Mesendoderm (in vitro differentiated cells): ENCODE data around the gene TAF10.

ENCODE experiments used
- DNase-seq: peaks from one replicate; pipeline ENCODE4 v3.0.0; 2013
- H2AK5ac ChIP-seq: 2 replicates; pipeline ENCODE4 v1.6.1; 2013; ENCODE audit warnings: low read length, inconsistent platforms
- H2BK120ac ChIP-seq: 2 replicates; pipeline ENCODE4 v1.6.1; 2013; ENCODE audit warnings: low read depth, mild to moderate bottlenecking, low read length, moderate library complexity, mixed read lengths
- H2BK15ac ChIP-seq: replicated peaks from 2 replicates; pipeline ENCODE4 v1.6.1; 2013; ENCODE audit warnings: low read depth, mild to moderate bottlenecking, moderate library complexity
- H2BK5ac ChIP-seq: 2 replicates; pipeline ENCODE4 v1.6.1; 2013; ENCODE audit warnings: low read length, inconsistent platforms
- H3K18ac ChIP-seq: 2 replicates; pipeline ENCODE4 v1.6.1; 2013; ENCODE audit warnings: mild to moderate bottlenecking, low read length, mixed read lengths
- H3K23ac ChIP-seq: one replicate; pipeline ENCODE4 v1.6.1; 2013; ENCODE audit warnings: low read length
- H3K27ac ChIP-seq: 2 replicates; pipeline ENCODE4 v1.5.1; 2013; ENCODE audit warnings: low read depth, mild to moderate bottlenecking, inconsistent platforms, low read length, moderate library complexity
- H3K27me3 ChIP-seq: 2 replicates; pipeline ENCODE4 v1.6.1; 2013; ENCODE audit warnings: low read length, control low read depth, mild to moderate bottlenecking, inconsistent platforms; ENCODE audit not compliant: insufficient read depth, poor library complexity
- H3K36me3 ChIP-seq: 2 replicates; pipeline ENCODE4 v1.6.1; 2013; ENCODE audit warnings: low read length, inconsistent platforms; ENCODE audit not compliant: control insufficient read depth, insufficient read depth
- H3K4ac ChIP-seq: one replicate; pipeline ENCODE4 v1.6.1; 2013; ENCODE audit warnings: low read depth, mild to moderate bottlenecking, low read length, moderate library complexity
- H3K4me1 ChIP-seq: 2 replicates; pipeline ENCODE4 v1.6.1; 2013; ENCODE audit warnings: low read depth, low read length, inconsistent platforms; ENCODE audit not compliant: control insufficient read depth
- H3K4me2 ChIP-seq: 2 replicates; pipeline ENCODE4 v1.6.1; 2013; ENCODE audit warnings: low read length
- H3K4me3 ChIP-seq: 2 replicates; pipeline ENCODE4 v1.5.1; 2013; ENCODE audit warnings: mild to moderate bottlenecking, low read length
- H3K56ac ChIP-seq: one replicate; pipeline ENCODE4 v1.6.1; 2013; ENCODE audit warnings: low read length
- H3K79me1 ChIP-seq: 2 replicates; pipeline ENCODE4 v1.6.1; 2013; ENCODE audit warnings: low read length, inconsistent platforms
- H3K79me2 ChIP-seq: 2 replicates; pipeline ENCODE4 v1.6.1; 2013; ENCODE audit warnings: mild to moderate bottlenecking, low read length; ENCODE audit not compliant: control insufficient read depth, insufficient read depth
- H3K9ac ChIP-seq: 2 replicates; pipeline ENCODE4 v1.6.1; 2013; ENCODE audit warnings: low read length, inconsistent platforms
- H4K5ac ChIP-seq: one replicate; pipeline ENCODE4 v1.6.1; 2013; ENCODE audit warnings: low read length
- H4K8ac ChIP-seq: one replicate; pipeline ENCODE4 v1.6.1; 2013; ENCODE audit warnings: low read depth, mild to moderate bottlenecking, control low read depth, low read length, moderate library complexity
- WGBS: extraction: QIAGEN DNeasy Blood & Tissue Kit; methylation state at CpG from one replicate; pipeline ENCODE4 v1.1.7; 2013; ENCODE audit warnings: low lambda C conversion rate, missing lambda C conversion rate; ENCODE audit not compliant: insufficient coverage; ENCODE audit errors: extremely low coverage; 5-methylcytosine and 5-hydroxymethylcytosine counted together

Gene TAF10

DNA sequence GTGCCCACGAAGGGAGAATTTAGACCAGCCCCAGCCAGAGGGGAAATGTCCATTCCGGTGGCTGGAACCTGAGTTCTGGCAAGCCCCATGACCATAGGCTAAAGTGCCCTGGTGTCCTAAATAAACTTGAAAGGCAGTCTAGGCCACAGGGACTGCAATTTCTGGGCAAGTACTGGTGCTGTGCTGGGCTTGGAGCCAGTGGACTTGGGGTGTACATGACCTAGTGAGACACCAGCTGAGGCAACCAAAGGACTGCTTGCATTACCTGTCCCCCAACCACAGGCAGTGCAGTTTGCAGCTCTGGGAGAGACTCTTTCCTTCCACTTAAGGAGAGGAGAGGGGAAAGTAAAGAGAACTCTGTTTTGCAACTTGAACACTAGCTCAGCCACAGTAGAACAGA, 32.3 kb downstream of the TAF10 start:
- Histone ChIP-seq H3K27me3 (no peaks in the 10 kb centered on the region), H2BK120ac (no peak overlapping the region), H3K9ac (no peak overlapping the region), H3K56ac (no peak overlapping the region), H3K4me3 (no peak overlapping the region), H3K23ac (no peak overlapping the region), H3K36me3 (no peaks in the 10 kb centered on the region), H2AK5ac (no peak overlapping the region), H2BK5ac (no peak overlapping the region), H3K4me1 (no peaks in the 10 kb centered on the region), H3K79me2 (no peaks in the 10 kb centered on the region), H3K18ac (no peak overlapping the region), H2BK15ac (no peak overlapping the region), H3K79me1 (no peaks in the 10 kb centered on the region), H3K4me2 (no peak overlapping the region), H4K8ac (no peak overlapping the region), H3K4ac (no peak overlapping the region), H4K5ac (no peak overlapping the region), H3K27ac (no peak overlapping the region)
- no CpG with 5 or more reads among the region's 2 CpGs for WGBS
- no peak for DNase-seq

GRCh38 chr11:6578134-6578533, 33.9 kb downstream of the TAF10 start:
- no peak overlapping the region for H4K8ac ChIP-seq
- no peak overlapping the region for H2BK120ac ChIP-seq
- H3K27ac ChIP-seq, result no peak overlapping the region
- H3K27me3 ChIP-seq, result no peaks in the 10 kb centered on the region
- H3K36me3 ChIP-seq, result no peaks in the 10 kb centered on the region
- no peak overlapping the region for H4K5ac ChIP-seq
- no peak overlapping the region for H2BK15ac ChIP-seq
- no CpG with 5 or more reads among the region's 1 CpG for WGBS
- no peak for DNase-seq
- H3K4ac ChIP-seq, result no peak overlapping the region
- no peak overlapping the region for H2BK5ac ChIP-seq
- no peak overlapping the region for H3K18ac ChIP-seq
- H3K9ac ChIP-seq, result no peak overlapping the region
- no peak overlapping the region for H3K56ac ChIP-seq
- H3K4me1 ChIP-seq, result no peaks in the 10 kb centered on the region
- H2AK5ac ChIP-seq, result no peak overlapping the region
- no peaks in the 10 kb centered on the region for H3K79me1 ChIP-seq
- no peak overlapping the region for H3K4me2 ChIP-seq
- H3K4me3 ChIP-seq, result no peak overlapping the region
- H3K79me2 ChIP-seq, result no peaks in the 10 kb centered on the region
- H3K23ac ChIP-seq, result no peak overlapping the region

DNA sequence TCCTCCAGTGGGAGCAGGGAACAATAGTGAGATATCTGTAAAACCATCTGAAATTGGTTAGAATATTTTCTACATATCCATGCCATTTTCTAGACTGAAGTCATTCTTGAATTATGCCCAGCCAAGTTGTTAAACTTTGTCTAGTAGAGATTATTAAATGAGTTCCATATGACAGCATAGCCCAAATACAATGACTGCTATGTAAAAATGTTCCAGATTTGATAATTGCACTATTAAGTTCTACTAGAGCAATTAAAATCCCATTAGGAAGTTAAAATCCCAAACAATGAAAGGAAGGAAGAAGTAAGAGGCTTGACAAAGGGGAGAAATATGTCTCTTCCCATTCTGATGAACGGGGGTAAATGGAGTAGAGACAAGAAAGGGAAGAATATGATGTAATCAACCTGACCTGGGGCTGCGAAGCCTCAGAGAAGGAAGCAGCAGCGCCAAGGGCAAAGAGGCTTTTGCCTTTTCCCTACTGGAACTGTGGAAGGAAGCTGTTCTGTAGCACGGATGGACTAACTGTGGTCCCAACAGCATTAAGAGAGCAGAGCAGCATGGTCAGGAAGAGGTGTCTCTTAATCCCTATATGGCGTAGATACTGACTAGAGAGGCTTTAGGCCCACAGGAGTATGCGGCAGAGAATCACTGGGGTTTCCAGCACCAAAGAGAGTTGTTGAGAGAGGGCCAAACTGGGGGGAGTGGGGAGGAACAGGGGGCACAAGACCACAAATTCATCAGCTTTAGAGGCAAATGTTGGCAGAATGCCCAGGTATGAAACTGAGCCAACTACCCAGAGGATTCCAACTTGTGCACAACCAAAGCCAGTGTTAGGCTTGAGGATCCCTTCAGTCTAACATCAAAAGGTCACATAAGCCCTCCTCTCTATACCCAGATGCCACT, 35.3 kb downstream of the TAF10 start:
- Histone ChIP-seq H3K36me3 (no peaks in the 10 kb centered on the region), H2BK15ac (no peak overlapping the region), H2BK5ac (no peak overlapping the region), H3K79me1 (no peaks in the 10 kb centered on the region), H2BK120ac (no peak overlapping the region), H4K8ac (no peak overlapping the region), H3K18ac (no peak overlapping the region), H3K4me1 (no peaks in the 10 kb centered on the region), H3K4me3 (no peak overlapping the region), H3K27ac (no peak overlapping the region), H3K23ac (no peak overlapping the region), H3K9ac (no peak overlapping the region), H3K79me2 (no peaks in the 10 kb centered on the region), H3K56ac (no peak overlapping the region), H3K4ac (no peak overlapping the region), H4K5ac (no peak overlapping the region), H2AK5ac (no peak overlapping the region), H3K4me2 (no peak overlapping the region), H3K27me3 (no peaks in the 10 kb centered on the region)
- WGBS, result no CpG with 5 or more reads among the region's 6 CpGs
- DNase-seq, result no peak

DNA sequence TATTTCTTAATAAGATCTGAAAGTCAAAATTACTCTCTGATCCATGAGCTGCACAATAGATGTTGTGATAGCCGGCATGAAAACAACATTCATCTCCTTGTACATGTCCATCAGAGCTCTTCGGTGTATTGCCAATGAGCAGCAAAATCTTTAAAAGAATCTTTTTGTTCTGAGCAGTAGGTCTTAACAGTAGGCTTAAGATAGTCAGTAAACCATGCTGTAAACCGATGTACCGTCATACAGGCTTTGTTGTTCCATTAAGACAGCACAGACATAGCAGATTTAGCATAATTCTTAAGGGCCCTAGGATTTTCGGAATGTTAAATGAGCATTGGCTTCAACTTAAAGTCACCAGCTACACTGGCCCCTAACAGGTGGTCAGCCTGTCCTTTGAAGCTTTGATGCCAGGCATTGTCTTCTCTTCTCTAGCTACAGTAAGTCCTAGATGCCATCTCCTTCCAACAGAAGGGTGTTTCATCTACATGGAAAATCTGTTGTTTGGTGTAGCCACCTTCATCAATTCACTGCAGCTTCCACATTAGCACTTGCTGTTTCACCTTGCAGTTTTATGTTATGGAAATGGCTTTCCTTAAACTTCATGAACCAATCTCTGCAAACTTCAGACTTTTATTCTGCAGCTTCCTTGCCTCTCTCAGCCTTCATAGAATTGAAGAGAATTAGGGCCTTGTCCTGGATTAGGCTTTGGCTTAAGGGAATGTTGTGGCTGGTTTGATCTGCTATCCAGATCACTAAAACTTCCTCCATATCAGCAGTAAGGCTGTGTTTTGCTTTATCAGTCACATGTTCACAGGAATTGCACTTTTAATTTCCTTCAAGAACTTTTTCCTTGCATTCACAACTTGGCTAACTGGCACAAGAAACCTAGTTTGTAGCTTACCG, 37.0 kb downstream of the TAF10 start:
- no CpG with 5 or more reads among the region's 6 CpGs for WGBS

GRCh38 chr11:6572215-6572614, 39.8 kb downstream of the TAF10 start:
- H3K4me2 ChIP-seq, result no peak overlapping the region
- H2BK5ac ChIP-seq, result no peak overlapping the region
- no peaks in the 10 kb centered on the region for H3K36me3 ChIP-seq
- H2BK120ac ChIP-seq, result no peak overlapping the region
- H3K4me3 ChIP-seq, result no peak overlapping the region
- H3K56ac ChIP-seq, result no peak overlapping the region
- H2AK5ac ChIP-seq, result no peak overlapping the region
- H3K79me2 ChIP-seq, result no peaks in the 10 kb centered on the region
- no peak overlapping the region for H4K5ac ChIP-seq
- H3K23ac ChIP-seq, result no peak overlapping the region
- no peak overlapping the region for H2BK15ac ChIP-seq
- H3K4ac ChIP-seq, result no peak overlapping the region
- DNase-seq, result no peak
- H3K9ac ChIP-seq, result no peak overlapping the region
- no peak overlapping the region for H3K18ac ChIP-seq
- H4K8ac ChIP-seq, result no peak overlapping the region
- H3K79me1 ChIP-seq, result no peaks in the 10 kb centered on the region
- H3K4me1 ChIP-seq, result peaks cover 3% of the 10 kb centered on the region
- no CpG with 5 or more reads among the region's 2 CpGs for WGBS
- no peaks in the 10 kb centered on the region for H3K27me3 ChIP-seq
- H3K27ac ChIP-seq, result no peak overlapping the region

More for the DNA sequence above, 37.0 kb downstream of the TAF10 start:
- H3K36me3 ChIP-seq, result no peaks in the 10 kb centered on the region
- no peak overlapping the region for H3K27ac ChIP-seq
- H3K27me3 ChIP-seq, result no peaks in the 10 kb centered on the region
- H3K4ac ChIP-seq, result no peak overlapping the region
- no peak overlapping the region for H2AK5ac ChIP-seq
- no peak overlapping the region for H3K18ac ChIP-seq
- H2BK5ac ChIP-seq, result no peak overlapping the region
- no peak overlapping the region for H3K4me2 ChIP-seq
- no peak overlapping the region for H3K9ac ChIP-seq
- H3K79me1 ChIP-seq, result no peaks in the 10 kb centered on the region
- H2BK120ac ChIP-seq, result no peak overlapping the region
- no peak for DNase-seq
- H3K56ac ChIP-seq, result no peak overlapping the region
- H3K23ac ChIP-seq, result no peak overlapping the region
- H3K4me1 ChIP-seq, result no peaks in the 10 kb centered on the region
- no peak overlapping the region for H2BK15ac ChIP-seq
- no peak overlapping the region for H4K8ac ChIP-seq
- no peaks in the 10 kb centered on the region for H3K79me2 ChIP-seq
- H3K4me3 ChIP-seq, result no peak overlapping the region
- no peak overlapping the region for H4K5ac ChIP-seq
